Adrenal gland (tissue), 12 donors: ENCODE results near the gene ADAM19. TPM values are rescaled to one million over a fixed set of nuclear protein-coding genes. Genes with fewer than 3 reads are reported as not detected.

Experiments used
- DNase-seq, 7 donors: peaks; one replicate each; pipeline ENCODE4 v3.0.0-alpha.2; 2019 to 2020
- H3K27ac ChIP-seq, 5 donors: fragments of 200-600 bp; sonication (generic) in 4 of 5; 1 replicate in 3 of 5; 2 replicates in 2 of 5; pipeline versions ENCODE4 v1.5.1 to v1.8.0; 2016 to 2020; ENCODE audit warnings: mild to moderate bottlenecking in 1 of 5
- H3K27me3 ChIP-seq: fragments of 200-600 bp; 2 replicates; pipeline ENCODE4 v1.8.0; 2021
- H3K36me3 ChIP-seq, 2 donors: fragments of 200-600 bp; replicated peaks in 1 of 2; 1 replicate in 1 of 2; 2 replicates in 1 of 2; pipeline versions ENCODE4 v1.5.1 to v1.8.0; 2018 to 2022
- H3K4me1 ChIP-seq, 2 donors: fragments of 200-600 bp; replicated peaks in 1 of 2; 1 replicate in 1 of 2; 2 replicates in 1 of 2; pipeline versions ENCODE4 v1.5.1 to v1.8.0; 2018 to 2021
- H3K4me3 ChIP-seq, 4 donors: fragments of 200-600 bp; sonication (generic) in 3 of 4; one replicate each; pipeline ENCODE4 v1.5.1; 2016 to 2018
- H3K9me3 ChIP-seq, 3 donors: fragments of 200-600 bp; sonication (generic) in 1 of 3; replicated peaks in 1 of 3; 1 replicate in 2 of 3; 2 replicates in 1 of 3; pipeline versions ENCODE4 v1.5.1 to v1.8.0; 2016 to 2021
- CTCF ChIP-seq, 6 experiments: fragments of 450-650 bp in 4 of 6; fragments of 200-600 bp in 2 of 6; sonication (generic) in 1 of 6; IDR thresholded peaks; 1 replicate in 5 of 6; 2 replicates in 1 of 6; pipeline versions ENCODE4 v1.5.1 to v1.8.0; 2016 to 2021; ENCODE audit warnings: antibody characterized with exemption in 6 of 6, mild to moderate bottlenecking in 2 of 6, moderate library complexity in 1 of 6
- POLR2A ChIP-seq, 2 donors: fragments of 450-650 bp; IDR thresholded peaks; one replicate each; pipeline ENCODE4 v1.6.1; 2017; ENCODE audit warnings: antibody characterized with exemption in 2 of 2, mild to moderate bottlenecking in 2 of 2, moderate library complexity in 1 of 2
- WGBS, 4 donors: extraction: QIAGEN DNeasy Blood & Tissue Kit in 2 of 4; methylation state at CpG; one replicate each; pipeline versions ENCODE4 v1.1.5 to v1.1.7; 2013 to 2017; 5-methylcytosine and 5-hydroxymethylcytosine counted together
- intact Hi-C, 2 donors: fragments of 100-400 bp; cut with DNase I; formaldehyde crosslinking; loops; one replicate each; pipeline versions ENCODE4 v1.14.1 to v1.15.0; 2022 to 2023
- polyA plus RNA-seq, 3 donors: library from polyadenylated mRNA; stranded (reverse); fragments of 200-250 nt in 2 of 3; fragments of 350-450 nt in 1 of 3; fragmentation: Illumina TruSeq in 1 of 3; extraction: RNeasy Lipid Tissue Mini Kit (QIAGEN cat#74804) in 1 of 3; gene quantifications; one replicate each; pipeline ENCODE4 v1.2.3, GENCODE V29; 2013 to 2014
- total RNA-seq, 9 donors: library from RNA; depleted of rRNA in 4 of 9; stranded (reverse); fragments of >200 nt in 4 of 9; fragments of 120-200 nt in 1 of 9; fragmentation: NEBNext Ultra II Directional in 1 of 9; extraction: Animal tissue kit (Norgen Biotek cat#: 25700) in 1 of 9; gene quantifications; one replicate each; pipeline versions ENCODE4 v1.1.0 to v1.2.4, GENCODE V29; 2013 to 2023
- donor health status: healthy with polysubstance abuse.
- donor health status: Bipolar disorder and iron deficiency.
- donor health status: DM: yes; HTN: yes; CAD: no.
- donor health status: DM: no; HTN: no; CAD: no.
- donor health status: DM: no; HTN: no; CAD: no.
- donor health status: DM: yes; HTN: yes; CAD: no.

The ADAM19 gene
- total and polyA plus RNA-seq, 12 donors = 2.2 to 15.1 (median 4.7) TPM

GRCh38 chr5:157509587-157509986 is 66.0 kb downstream of the ADAM19 start:
- DNase-seq = no peak
- H3K4me1 ChIP-seq = peaks cover 8 to 36% of the 10 kb centered on the region in 2 donors
- intact Hi-C loops = no loop called here
- no peaks in the 10 kb centered on the region for H3K36me3 ChIP-seq
- H3K27me3 ChIP-seq = no peaks in the 10 kb centered on the region
- TF ChIP-seq POLR2A (IDR thresholded peaks at IDR 0.05) = no peak
- no peak for TF ChIP-seq CTCF (IDR thresholded peaks at IDR 0.05)
- no peak overlapping the region for H3K4me3 ChIP-seq
- no peaks in the 10 kb centered on the region for H3K9me3 ChIP-seq
- H3K27ac ChIP-seq = no peak overlapping the region

- intact Hi-C loops = no loop called here
- Histone ChIP-seq H3K4me3 (no peak overlapping the region), H3K4me1 (peaks cover 8 to 36% of the 10 kb centered on the region in 2 donors), H3K27me3 (no peaks in the 10 kb centered on the region), H3K9me3 (no peaks in the 10 kb centered on the region), H3K36me3 (no peaks in the 10 kb centered on the region), H3K27ac (no peak overlapping the region)
- TF ChIP-seq CTCF (IDR thresholded peaks at IDR 0.05) = no peak
- TF ChIP-seq POLR2A (IDR thresholded peaks at IDR 0.05) = no peak
- no peak for DNase-seq
- WGBS, 4 donors = 93 to 97% (median 94%) methylated on average over 9 of the region's 9 CpGs
These were observed 66.5 kb downstream of the ADAM19 start for GRCh38 chr5:157509093-157509492.

- H3K27ac ChIP-seq = peak overlapping the region in 1 of 5 donors; percentile 6
- 68 to 81% (median 76%) methylated on average over 7 to 14 of the region's 14 CpGs for WGBS, 4 donors
- DNase-seq = no peak
- TF ChIP-seq CTCF (IDR thresholded peaks at IDR 0.05) = no peak
- TF ChIP-seq POLR2A (IDR thresholded peaks at IDR 0.05) = no peak
- H3K27me3 ChIP-seq = no peaks in the 10 kb centered on the region
- H3K9me3 ChIP-seq = no peaks in the 10 kb centered on the region
- no peaks in the 10 kb centered on the region for H3K36me3 ChIP-seq
- H3K4me1 ChIP-seq = peaks cover 8 to 24% of the 10 kb centered on the region in 2 donors
- H3K4me3 ChIP-seq = no peak overlapping the region
- intact Hi-C loops = no loop called here
These were observed 68.4 kb downstream of the ADAM19 start for GRCh38 chr5:157506981-157507780.

GRCh38 chr5:157506066-157506590 is 69.4 kb downstream of the ADAM19 start:
- TF ChIP-seq POLR2A (IDR thresholded peaks at IDR 0.05) (no peak), CTCF (IDR thresholded peaks at IDR 0.05) (no peak)
- WGBS, 4 donors = 71 to 92% (median 77%) methylated on average over 3 of the region's 3 CpGs
- intact Hi-C loops = no loop called here
- Histone ChIP-seq H3K9me3 (no peaks in the 10 kb centered on the region), H3K36me3 (no peaks in the 10 kb centered on the region), H3K27ac (no peak overlapping the region), H3K4me1 (peaks cover 4 to 15% of the 10 kb centered on the region in 2 donors), H3K4me3 (no peak overlapping the region), H3K27me3 (no peaks in the 10 kb centered on the region)
- no peak for DNase-seq
